Right ventricle myocardium superior (tissue), 1 donor: ENCODE data around the gene TMEM250. TPM values are rescaled to one million over a fixed set of nuclear protein-coding genes. Genes with fewer than 3 reads are reported as not detected.
A peak's percentile ranks its signal among the peaks of the same experiment; 100 is the strongest.

Source experiments
- ATAC-seq: fragments of 200-7000 bp; cut with Tn5 transposase; one replicate; pipeline ENCODE4 v1.9.1; 2020; ENCODE audit warnings: mild to moderate bottlenecking; ENCODE audit not compliant: poor library complexity
- DNase-seq: peaks from one replicate; pipeline ENCODE4 v3.0.0-alpha.2; 2020
- intact Hi-C: fragments of 100-400 bp; cut with DNase I; formaldehyde crosslinking; loops from one replicate; pipeline ENCODE4 v1.11.2; 2022
- total RNA-seq: library from RNA; stranded (reverse); fragmentation: NEBNext Ultra II Directional; extraction: Animal tissue kit (Norgen Biotek cat#: 25700); gene quantifications from one replicate; pipeline ENCODE4 v1.2.1, GENCODE V29; 2021
- donor health status: DM: no; HTN: yes; CAD: no; lungs with severe emphysema.

The TMEM250 gene
- total RNA-seq, 1 donor from 2014 or later, result 16.4 TPM

GRCh38 chr9:136149337-136149736 is 30.7 kb upstream of the TMEM250 start:
- DNase-seq (peak; percentile 27), ATAC-seq (no peak)
- intact Hi-C loops, result no loop called here

DNA sequence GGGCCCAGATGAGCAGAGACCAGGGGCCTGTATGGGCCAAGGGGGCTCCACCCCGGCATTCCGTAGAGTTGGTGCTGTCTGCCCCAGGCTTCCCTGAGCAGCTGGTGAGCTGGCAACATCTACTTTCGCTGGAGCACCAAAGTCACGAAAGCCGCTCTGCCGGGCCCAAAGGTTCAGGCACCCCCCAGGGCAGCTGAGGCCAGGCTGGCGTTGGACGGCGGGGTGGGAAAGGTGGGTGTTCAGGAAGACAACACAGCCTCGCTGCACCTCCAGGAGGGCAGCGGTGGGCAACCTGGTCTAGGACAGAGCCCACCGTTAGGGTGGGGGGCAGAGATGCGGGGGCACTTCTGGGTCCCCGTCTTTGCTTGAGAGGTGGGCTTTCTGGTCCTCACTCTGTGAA is 30.1 kb upstream of the TMEM250 start:
- intact Hi-C loops, result no loop called here
- DNase-seq, result peak; percentile 19
- ATAC-seq, result no peak

- ATAC-seq (no peak), DNase-seq (peak; percentile 14)
- intact Hi-C loops, result no loop called here
Observed at GRCh38 chr9:136147890-136148714, 29.4 kb upstream of the TMEM250 start.

DNA sequence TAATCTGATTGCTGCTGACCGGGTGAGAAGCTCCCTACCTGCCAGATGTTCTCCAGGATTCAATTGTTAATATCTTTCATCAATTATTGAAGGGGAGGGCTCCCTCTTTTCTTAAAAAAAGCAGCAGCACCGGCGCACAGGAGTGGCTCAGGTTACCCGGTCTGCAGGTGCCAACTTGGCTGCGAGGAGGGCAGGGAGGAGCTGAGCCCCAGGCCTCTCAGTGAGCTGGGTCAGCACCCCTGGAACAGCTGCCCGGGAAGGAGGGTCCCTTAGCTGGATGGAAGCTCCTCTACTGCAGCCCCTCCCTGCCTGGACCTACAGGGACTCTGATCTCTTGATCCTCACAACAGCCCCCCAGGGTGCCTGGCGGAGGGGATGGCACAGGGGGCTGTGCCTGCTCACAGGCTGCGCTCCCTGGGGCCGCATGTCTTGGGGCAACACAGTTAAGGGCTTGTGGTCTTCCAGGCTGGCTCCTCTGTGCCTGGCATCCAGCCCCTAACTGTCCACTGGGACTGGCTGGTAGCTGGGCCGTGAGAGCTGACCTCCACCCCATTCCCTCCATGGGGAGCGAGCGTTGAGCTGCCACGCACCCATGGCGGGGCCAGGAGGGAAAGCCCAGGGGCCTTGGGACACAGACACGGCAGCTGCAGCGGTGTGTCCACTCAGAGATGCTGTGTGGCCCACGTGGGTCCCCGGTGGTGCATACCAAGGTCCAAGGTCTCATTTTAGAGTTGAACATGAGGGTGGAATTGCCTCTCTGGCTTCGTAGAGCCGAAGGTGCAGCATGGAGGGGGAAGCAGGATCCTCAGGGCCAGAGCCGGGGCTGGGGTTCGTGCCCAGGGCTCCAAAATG is 28.6 kb upstream of the TMEM250 start:
- intact Hi-C loops, result no loop called here
- ATAC-seq (no peak), DNase-seq (peak; percentile 34)

- ATAC-seq (no peak), DNase-seq (peak; percentile 26)
- intact Hi-C loops, result no loop called here
Observed at GRCh38 chr9:136146126-136147037, 27.7 kb upstream of the TMEM250 start.

- ATAC-seq, result no peak
- intact Hi-C loops, result no loop called here
- DNase-seq, result peak; percentile 25
Observed at GRCh38 chr9:136145580-136145979, 26.9 kb upstream of the TMEM250 start.

- peak; percentile 24 for DNase-seq
- no peak for ATAC-seq
- intact Hi-C loops, result no loop called here
Observed at GRCh38 chr9:136144450-136144849, 25.8 kb upstream of the TMEM250 start.

- ATAC-seq (no peak), DNase-seq (peak; percentile 38)
- intact Hi-C loops, result no loop called here
Observed at GRCh38 chr9:136143215-136144001, 24.7 kb upstream of the TMEM250 start.

- ATAC-seq, result no peak
- intact Hi-C loops, result no loop called here
- DNase-seq, result peak; percentile 23
Observed at GRCh38 chr9:136142859-136143214, 24.2 kb upstream of the TMEM250 start.

DNA sequence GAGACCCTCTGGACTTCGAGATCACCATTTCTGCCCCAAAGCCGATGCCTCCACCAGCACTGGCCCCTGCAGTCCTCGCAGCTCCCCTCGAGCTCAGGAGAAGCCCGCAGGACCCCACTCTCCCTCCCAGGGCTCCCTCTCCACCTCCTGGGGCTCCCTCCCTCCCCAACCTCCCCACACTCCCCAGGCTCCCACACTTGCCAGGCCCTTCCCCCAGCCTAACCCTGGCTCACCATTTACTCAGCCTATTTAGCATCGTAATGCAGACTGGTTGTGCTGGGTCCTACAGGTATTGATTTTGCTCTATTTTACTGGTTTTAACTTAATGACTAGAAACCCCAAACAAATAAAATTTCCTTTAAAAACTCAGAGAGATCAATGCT is 23.7 kb upstream of the TMEM250 start:
- intact Hi-C loops, result no loop called here
- DNase-seq, result no peak

DNA sequence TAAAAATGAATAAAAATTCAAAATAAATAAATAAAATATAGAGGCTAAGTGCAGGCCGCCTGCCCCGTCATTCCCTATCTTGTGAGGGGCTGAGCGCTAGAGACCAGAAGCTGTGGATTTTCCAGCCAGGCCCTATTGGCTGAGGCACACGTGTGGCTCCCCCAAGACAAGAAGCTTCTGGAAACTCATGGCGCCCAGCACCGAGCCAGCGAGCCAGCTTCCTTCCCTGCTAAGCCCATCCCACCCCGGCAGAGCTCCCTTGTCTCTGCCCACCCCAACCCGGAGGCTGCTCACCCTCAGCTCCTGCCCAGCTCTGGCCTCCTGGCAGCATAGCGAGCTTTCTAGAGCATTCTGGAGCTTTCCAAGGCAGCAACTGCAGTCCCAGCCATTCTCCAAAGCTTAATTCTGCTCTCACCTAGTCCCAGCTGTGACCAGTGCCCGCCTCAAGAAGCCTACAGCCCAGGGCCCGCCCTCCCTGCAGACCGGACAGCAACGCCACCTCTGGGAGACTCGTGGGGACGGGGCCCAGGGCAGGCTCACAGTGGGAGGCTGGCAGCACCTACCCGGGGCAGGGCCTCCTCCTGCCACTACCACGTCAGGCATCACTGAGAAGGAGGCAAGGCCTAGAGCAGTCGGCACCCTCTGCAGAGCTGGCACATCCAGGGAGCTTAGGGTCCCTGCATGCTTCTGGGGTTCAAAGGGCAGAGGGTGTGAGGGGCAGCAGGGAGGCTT is 23.2 kb upstream of the TMEM250 start:
- peak; percentile 40 for DNase-seq
- ATAC-seq, result no peak

More for the DNA sequence above, 23.7 kb upstream of the TMEM250 start:
- no peak for ATAC-seq

GRCh38 chr9:136140966-136141365 is 22.3 kb upstream of the TMEM250 start:
- peak; percentile 63 for ATAC-seq
- intact Hi-C loops, result no loop called here
- peak; percentile 64 for DNase-seq

More for the DNA sequence above, 23.2 kb upstream of the TMEM250 start:
- intact Hi-C loops, result no loop called here

DNA sequence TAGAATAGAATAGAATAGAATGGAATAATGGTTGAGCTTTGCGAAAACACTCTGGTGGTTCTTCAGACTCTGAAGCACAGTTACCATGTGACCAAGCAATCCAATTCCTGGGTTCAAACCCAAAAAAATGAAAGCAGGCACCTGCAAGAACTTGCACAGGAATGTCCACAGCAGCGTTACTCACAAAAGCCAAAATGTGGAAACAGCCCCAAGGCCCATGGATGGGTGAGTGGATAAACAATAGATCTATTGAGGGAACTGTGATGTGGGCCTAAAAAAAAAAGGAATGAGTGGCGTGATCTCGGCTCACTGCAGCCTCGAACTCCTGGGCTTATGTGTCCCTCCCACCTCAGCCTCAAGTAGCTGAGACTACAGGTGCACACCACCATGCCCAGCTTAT is 21.4 kb upstream of the TMEM250 start:
- ATAC-seq (no peak), DNase-seq (no peak)
- intact Hi-C loops, result no loop called here

GRCh38 chr9:136138566-136138965 is 19.9 kb upstream of the TMEM250 start:
- no peak for ATAC-seq
- DNase-seq, result no peak
- intact Hi-C loops, result no loop called here

DNA sequence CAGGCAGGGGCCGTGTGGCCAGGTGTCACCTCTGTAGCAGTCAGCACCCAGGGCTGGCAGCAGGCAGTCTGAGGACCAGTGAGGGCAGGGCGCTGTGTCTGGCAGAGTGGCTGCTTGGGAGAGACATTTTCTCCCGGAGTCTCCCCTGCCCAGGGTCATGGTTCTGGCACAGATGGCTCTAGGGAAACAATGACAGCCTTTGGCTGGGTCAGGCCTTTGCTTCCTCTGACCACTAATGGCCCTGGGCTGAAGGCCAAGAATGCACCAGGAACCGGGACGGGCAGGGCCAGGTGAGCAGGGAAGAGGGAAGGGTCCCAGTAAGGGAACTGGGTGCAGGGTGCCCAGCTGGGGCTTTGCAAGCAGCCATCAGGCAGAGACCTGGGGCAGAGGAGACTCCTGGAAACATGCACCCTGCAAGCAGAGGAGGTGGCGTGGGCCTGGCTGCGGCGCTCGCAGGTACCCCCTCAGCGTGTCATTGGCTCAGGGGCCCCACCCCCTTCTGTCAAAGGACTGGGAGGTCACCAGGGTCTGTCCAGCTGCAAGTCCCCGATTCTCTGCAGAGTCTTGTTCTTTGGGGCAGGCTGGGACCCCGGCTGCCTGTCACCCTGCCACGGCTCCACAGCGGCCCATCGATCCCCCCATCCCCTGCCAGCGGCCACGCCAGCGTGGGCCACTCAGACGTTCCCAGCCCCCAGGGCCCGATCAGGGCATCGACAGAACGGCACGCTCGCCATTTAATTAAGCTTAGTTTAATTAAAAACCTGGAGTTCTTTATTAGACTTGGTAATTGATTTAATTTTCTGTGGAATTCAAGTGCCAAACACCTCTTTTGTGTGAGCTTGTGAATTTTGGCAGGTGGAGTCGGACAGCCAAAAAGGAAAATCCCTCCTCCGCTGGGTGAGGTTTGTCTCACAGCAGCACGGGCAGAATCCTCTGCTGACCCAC is 18.9 kb upstream of the TMEM250 start:
- DNase-seq (no peak), ATAC-seq (no peak)
- intact Hi-C loops, result no loop called here

DNA sequence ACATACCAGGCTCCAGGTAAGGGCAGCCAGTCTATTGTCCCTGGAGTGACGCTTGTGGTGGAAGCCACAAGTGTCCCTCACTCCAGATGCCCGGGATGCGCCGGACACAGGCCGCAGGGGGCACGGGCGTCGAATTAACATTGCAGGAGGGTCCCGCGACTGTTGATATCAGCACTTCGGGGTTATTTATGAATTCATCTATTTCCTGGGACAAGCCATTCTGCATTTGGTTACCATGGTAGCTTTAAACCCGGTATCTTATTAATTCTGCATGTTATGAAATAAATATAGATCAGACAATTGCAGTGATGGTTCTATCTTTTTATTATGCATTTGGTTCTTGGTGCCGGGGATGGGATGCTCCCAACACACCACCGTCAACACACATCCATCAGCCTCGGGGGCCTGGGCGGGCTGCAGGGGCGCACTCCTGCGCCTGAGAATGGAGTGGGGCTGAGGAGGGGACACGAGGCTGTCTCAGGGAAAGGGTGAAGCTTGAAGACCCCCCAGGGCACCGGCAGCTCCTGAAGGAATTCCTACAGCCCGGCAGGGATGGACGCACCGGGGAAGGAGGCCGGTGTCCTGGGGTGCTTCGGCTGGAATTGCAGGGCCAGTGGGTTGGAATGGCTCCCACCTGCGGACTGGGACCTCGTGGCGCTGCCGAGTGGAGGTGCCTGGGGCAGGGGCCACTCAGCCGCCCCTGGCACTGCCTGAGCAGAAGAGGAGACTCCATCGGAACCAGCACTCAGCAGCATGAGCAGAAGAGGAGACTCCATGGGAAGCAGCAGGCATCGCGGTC is 17.7 kb upstream of the TMEM250 start:
- no peak for ATAC-seq
- intact Hi-C loops, result no loop called here
- no peak for DNase-seq
